DMS 273 (cell line): ENCODE results near the gene IRAK1BP1.
"Not testable (repeated sequence)": the region's sequence is repeated elsewhere in the genome, so short reads cannot be mapped to it uniquely, and the experiment has no call there.

Experiments
- DNase-seq: peaks from one replicate; lab custom pipeline; 2025; ENCODE audit not compliant: unreplicated experiment; lab: John Stamatoyannopoulos, UW

The IRAK1BP1 gene

GRCh38 chr6:78883651-78884050 is 16.3 kb downstream of the IRAK1BP1 start:
- DNase-seq = no peak

- not testable (repeated sequence) for DNase-seq
Observed at GRCh38 chr6:78889901-78890300, 22.6 kb downstream of the IRAK1BP1 start.

GRCh38 chr6:78896227-78896626 is 28.9 kb downstream of the IRAK1BP1 start:
- no peak for DNase-seq

GRCh38 chr6:78908621-78909020 is 41.3 kb downstream of the IRAK1BP1 start:
- DNase-seq = no peak

GRCh38 chr6:78909391-78909790 is 42.0 kb downstream of the IRAK1BP1 start:
- DNase-seq = no peak

GRCh38 chr6:78910010-78910409 is 42.7 kb downstream of the IRAK1BP1 start:
- no peak for DNase-seq

GRCh38 chr6:78910591-78911171 is 43.3 kb downstream of the IRAK1BP1 start:
- no peak for DNase-seq

- DNase-seq = no peak
Observed at GRCh38 chr6:78911218-78911940, 44.0 kb downstream of the IRAK1BP1 start.

- DNase-seq = no peak
Observed at GRCh38 chr6:78916411-78916810, 49.1 kb downstream of the IRAK1BP1 start.

- DNase-seq = no peak
Observed at GRCh38 chr6:78917788-78918187, 50.4 kb downstream of the IRAK1BP1 start.

- not testable (repeated sequence) for DNase-seq
Observed at GRCh38 chr6:78921168-78921567, 53.8 kb downstream of the IRAK1BP1 start.

- DNase-seq = no peak
Observed at GRCh38 chr6:78925317-78925716, 58.0 kb downstream of the IRAK1BP1 start.

- no peak for DNase-seq
Observed at GRCh38 chr6:78935553-78935952, 68.2 kb downstream of the IRAK1BP1 start.

GRCh38 chr6:78936515-78936914 is 69.2 kb downstream of the IRAK1BP1 start:
- DNase-seq = no peak

GRCh38 chr6:78942446-78942845 is 75.1 kb downstream of the IRAK1BP1 start:
- no peak for DNase-seq

- DNase-seq = no peak
Observed at GRCh38 chr6:78947529-78947928, 80.2 kb downstream of the IRAK1BP1 start.

- no peak for DNase-seq
Observed at GRCh38 chr6:78947962-78948361, 80.6 kb downstream of the IRAK1BP1 start.

GRCh38 chr6:78948785-78949184 is 81.4 kb downstream of the IRAK1BP1 start:
- DNase-seq = no peak

GRCh38 chr6:78952362-78952761 is 85.0 kb downstream of the IRAK1BP1 start:
- DNase-seq = no peak
